Measurements from ENCODE around the gene FUT1. TPM values are rescaled to one million over a fixed set of nuclear protein-coding genes. Genes with fewer than 3 reads are reported as not detected.

FUT1 gene
- total and polyA plus RNA-seq, 10 of the 15 experiments (the other 5 are each of a cell fraction or from before 2014, with no cell fraction given), result 0.01 TPM; not detected in 9

DNA sequence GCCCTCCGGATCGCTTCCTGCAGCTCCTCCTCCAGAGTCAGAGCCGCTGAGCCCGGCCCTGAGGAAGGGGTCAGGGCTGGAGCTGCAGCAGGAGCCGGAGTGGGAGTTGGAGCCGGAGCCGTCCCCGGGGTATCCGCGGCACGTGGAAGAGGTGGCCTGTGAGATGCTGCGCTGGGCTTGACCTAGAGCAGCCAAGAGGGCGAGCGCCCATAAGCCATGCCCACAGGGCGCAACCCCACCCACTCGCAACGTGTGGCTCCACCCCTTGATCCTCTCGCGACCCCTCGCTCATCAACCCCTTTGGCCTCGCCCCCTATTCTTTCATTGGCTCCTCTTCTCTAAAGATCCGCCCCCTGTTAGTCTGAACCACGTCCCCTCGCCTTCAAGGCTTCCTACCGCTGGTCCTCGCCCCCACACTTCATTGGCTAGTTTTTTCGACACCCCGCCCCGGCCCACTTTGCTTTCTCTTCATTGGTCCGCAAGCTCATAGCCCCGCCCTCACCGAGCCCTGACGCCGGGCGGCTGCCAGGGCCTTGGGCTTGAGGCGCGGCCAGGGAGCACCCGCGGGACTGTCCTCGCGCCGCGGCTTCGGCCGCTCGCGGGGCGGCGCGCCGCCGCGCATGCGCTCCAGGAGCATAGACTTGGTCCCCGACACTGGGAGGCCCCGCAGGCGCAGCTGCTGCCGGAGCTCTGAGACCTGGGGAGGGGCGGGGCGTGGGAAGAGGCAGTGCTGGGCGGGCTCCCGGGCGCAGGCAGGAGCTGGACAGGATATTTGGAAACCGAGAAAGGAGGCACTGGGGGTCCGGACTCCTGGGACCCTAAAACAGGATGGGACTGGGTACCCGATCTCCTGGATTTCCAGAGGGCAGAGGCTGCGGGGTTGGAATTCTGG lies 38.3 kb downstream of the FUT1 start (continued):
- TF ChIP-seq, protein P1, sequence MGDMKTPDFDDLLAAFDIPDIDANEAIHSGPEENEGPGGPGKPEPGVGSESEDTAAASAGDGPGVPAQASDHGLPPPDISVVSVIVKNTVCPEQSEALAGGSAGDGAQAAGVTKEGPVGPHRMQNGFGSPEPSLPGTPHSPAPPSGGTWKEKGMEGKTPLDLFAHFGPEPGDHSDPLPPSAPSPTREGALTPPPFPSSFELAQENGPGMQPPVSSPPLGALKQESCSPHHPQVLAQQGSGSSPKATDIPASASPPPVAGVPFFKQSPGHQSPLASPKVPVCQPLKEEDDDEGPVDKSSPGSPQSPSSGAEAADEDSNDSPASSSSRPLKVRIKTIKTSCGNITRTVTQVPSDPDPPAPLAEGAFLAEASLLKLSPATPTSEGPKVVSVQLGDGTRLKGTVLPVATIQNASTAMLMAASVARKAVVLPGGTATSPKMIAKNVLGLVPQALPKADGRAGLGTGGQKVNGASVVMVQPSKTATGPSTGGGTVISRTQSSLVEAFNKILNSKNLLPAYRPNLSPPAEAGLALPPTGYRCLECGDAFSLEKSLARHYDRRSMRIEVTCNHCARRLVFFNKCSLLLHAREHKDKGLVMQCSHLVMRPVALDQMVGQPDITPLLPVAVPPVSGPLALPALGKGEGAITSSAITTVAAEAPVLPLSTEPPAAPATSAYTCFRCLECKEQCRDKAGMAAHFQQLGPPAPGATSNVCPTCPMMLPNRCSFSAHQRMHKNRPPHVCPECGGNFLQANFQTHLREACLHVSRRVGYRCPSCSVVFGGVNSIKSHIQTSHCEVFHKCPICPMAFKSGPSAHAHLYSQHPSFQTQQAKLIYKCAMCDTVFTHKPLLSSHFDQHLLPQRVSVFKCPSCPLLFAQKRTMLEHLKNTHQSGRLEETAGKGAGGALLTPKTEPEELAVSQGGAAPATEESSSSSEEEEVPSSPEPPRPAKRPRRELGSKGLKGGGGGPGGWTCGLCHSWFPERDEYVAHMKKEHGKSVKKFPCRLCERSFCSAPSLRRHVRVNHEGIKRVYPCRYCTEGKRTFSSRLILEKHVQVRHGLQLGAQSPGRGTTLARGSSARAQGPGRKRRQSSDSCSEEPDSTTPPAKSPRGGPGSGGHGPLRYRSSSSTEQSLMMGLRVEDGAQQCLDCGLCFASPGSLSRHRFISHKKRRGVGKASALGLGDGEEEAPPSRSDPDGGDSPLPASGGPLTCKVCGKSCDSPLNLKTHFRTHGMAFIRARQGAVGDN (IDR thresholded peaks at IDR 0.05), result peak; percentile 32; the same call in 1 of the 2 replicates
- TF ChIP-seq ATF7 (IDR thresholded peaks at IDR 0.05; ENCODE audit: low read depth) (0 out of 2 replicates have a peak, but pooled peaks have one; percentile 9), IKZF1 (conservative IDR thresholded peaks at IDR 0.05) (peak; percentile 92), NBN (IDR thresholded peaks at IDR 0.05) (peak; percentile 32; the same call in 1 of the 2 replicates), NRF1 (conservative IDR thresholded peaks at IDR 0.05; ENCODE audit: low read depth, low read length) (peak; percentile 88), SMARCA5 (IDR thresholded peaks at IDR 0.05) (no peak), FOS (IDR thresholded peaks at IDR 0.05; ENCODE audit: borderline replicate concordance, extremely low read depth, insufficient read length) (peak; percentile 31), CBX3 (IDR thresholded peaks at IDR 0.05; ENCODE audit: borderline replicate concordance, low read depth) (no peak), SPI1 (IDR thresholded peaks at IDR 0.05; ENCODE audit: borderline replicate concordance, insufficient read depth, low read depth, low read length) (no peak), NFYB (IDR thresholded peaks at IDR 0.05; ENCODE audit: insufficient read depth, low read depth, low read length) (peak; percentile 96), NFXL1 (IDR thresholded peaks at IDR 0.05; ENCODE audit: borderline replicate concordance) (peak; percentile 89)
- TF ChIP-seq, protein P2, sequence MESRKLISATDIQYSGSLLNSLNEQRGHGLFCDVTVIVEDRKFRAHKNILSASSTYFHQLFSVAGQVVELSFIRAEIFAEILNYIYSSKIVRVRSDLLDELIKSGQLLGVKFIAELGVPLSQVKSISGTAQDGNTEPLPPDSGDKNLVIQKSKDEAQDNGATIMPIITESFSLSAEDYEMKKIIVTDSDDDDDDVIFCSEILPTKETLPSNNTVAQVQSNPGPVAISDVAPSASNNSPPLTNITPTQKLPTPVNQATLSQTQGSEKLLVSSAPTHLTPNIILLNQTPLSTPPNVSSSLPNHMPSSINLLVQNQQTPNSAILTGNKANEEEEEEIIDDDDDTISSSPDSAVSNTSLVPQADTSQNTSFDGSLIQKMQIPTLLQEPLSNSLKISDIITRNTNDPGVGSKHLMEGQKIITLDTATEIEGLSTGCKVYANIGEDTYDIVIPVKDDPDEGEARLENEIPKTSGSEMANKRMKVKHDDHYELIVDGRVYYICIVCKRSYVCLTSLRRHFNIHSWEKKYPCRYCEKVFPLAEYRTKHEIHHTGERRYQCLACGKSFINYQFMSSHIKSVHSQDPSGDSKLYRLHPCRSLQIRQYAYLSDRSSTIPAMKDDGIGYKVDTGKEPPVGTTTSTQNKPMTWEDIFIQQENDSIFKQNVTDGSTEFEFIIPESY (IDR thresholded peaks at IDR 0.05), result no peak
- TF ChIP-seq, protein P3, sequence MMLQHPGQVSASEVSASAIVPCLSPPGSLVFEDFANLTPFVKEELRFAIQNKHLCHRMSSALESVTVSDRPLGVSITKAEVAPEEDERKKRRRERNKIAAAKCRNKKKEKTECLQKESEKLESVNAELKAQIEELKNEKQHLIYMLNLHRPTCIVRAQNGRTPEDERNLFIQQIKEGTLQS (IDR thresholded peaks at IDR 0.05; ENCODE audit: borderline replicate concordance, extremely low read depth, low read depth, low read length), result 0 out of 2 replicates have a peak, but pooled peaks have one; percentile 32
- TF ChIP-seq, protein P4, sequence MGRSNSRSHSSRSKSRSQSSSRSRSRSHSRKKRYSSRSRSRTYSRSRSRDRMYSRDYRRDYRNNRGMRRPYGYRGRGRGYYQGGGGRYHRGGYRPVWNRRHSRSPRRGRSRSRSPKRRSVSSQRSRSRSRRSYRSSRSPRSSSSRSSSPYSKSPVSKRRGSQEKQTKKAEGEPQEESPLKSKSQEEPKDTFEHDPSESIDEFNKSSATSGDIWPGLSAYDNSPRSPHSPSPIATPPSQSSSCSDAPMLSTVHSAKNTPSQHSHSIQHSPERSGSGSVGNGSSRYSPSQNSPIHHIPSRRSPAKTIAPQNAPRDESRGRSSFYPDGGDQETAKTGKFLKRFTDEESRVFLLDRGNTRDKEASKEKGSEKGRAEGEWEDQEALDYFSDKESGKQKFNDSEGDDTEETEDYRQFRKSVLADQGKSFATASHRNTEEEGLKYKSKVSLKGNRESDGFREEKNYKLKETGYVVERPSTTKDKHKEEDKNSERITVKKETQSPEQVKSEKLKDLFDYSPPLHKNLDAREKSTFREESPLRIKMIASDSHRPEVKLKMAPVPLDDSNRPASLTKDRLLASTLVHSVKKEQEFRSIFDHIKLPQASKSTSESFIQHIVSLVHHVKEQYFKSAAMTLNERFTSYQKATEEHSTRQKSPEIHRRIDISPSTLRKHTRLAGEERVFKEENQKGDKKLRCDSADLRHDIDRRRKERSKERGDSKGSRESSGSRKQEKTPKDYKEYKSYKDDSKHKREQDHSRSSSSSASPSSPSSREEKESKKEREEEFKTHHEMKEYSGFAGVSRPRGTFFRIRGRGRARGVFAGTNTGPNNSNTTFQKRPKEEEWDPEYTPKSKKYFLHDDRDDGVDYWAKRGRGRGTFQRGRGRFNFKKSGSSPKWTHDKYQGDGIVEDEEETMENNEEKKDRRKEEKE (IDR thresholded peaks at IDR 0.05), result no peak
- TF ChIP-seq, protein P5, sequence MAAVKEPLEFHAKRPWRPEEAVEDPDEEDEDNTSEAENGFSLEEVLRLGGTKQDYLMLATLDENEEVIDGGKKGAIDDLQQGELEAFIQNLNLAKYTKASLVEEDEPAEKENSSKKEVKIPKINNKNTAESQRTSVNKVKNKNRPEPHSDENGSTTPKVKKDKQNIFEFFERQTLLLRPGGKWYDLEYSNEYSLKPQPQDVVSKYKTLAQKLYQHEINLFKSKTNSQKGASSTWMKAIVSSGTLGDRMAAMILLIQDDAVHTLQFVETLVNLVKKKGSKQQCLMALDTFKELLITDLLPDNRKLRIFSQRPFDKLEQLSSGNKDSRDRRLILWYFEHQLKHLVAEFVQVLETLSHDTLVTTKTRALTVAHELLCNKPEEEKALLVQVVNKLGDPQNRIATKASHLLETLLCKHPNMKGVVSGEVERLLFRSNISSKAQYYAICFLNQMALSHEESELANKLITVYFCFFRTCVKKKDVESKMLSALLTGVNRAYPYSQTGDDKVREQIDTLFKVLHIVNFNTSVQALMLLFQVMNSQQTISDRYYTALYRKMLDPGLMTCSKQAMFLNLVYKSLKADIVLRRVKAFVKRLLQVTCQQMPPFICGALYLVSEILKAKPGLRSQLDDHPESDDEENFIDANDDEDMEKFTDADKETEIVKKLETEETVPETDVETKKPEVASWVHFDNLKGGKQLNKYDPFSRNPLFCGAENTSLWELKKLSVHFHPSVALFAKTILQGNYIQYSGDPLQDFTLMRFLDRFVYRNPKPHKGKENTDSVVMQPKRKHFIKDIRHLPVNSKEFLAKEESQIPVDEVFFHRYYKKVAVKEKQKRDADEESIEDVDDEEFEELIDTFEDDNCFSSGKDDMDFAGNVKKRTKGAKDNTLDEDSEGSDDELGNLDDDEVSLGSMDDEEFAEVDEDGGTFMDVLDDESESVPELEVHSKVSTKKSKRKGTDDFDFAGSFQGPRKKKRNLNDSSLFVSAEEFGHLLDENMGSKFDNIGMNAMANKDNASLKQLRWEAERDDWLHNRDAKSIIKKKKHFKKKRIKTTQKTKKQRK (IDR thresholded peaks at IDR 0.05; ENCODE audit: low read depth, low read length), result peak; percentile 32; the same call in 1 of the 2 replicates

All from GM12878 (cell line).